Vagina (tissue), 2 donors: Measurements from ENCODE around the gene NTM. TPM values are rescaled to one million over a fixed set of nuclear protein-coding genes. Genes with fewer than 3 reads are reported as not detected.

Experiments
- DNase-seq, 2 donors: peaks; one replicate each; pipeline ENCODE4 v3.0.0-alpha.2; 2017; ENCODE audit errors: extremely low spot score in 2 of 2
- H3K27ac ChIP-seq: fragments of 200-600 bp; sonication (generic); one replicate; pipeline ENCODE4 v1.5.1; 2019
- H3K27me3 ChIP-seq: fragments of 200-600 bp; sonication (generic); one replicate; pipeline ENCODE4 v1.5.1; 2019
- H3K36me3 ChIP-seq, 2 donors: fragments of 200-600 bp; sonication (generic); one replicate each; pipeline ENCODE4 v1.5.1; 2017 to 2019
- H3K4me1 ChIP-seq: fragments of 200-600 bp; sonication (generic); one replicate; pipeline ENCODE4 v1.5.1; 2019
- H3K4me3 ChIP-seq, 2 donors: fragments of 200-600 bp; sonication (generic); 1 replicate in 1 of 2; 2 replicates in 1 of 2; pipeline ENCODE4 v1.5.1; 2016 to 2019
- H3K9me3 ChIP-seq: fragments of 200-600 bp; sonication (generic); one replicate; pipeline ENCODE4 v1.5.1; 2019
- POLR2A ChIP-seq, 2 donors: fragments of 450-650 bp; IDR thresholded peaks; one replicate each; pipeline ENCODE4 v1.6.1; 2017; ENCODE audit warnings: antibody characterized with exemption in 2 of 2, mild to moderate bottlenecking in 2 of 2, moderate library complexity in 2 of 2
- POLR2AphosphoS5 ChIP-seq, 2 donors: sonication (generic); formaldehyde crosslinking; IDR thresholded peaks; one replicate each; pipeline ENCODE4 v1.9.0; 2017; ENCODE audit warnings: antibody characterized with exemption in 2 of 2, mild to moderate bottlenecking in 2 of 2, low read depth in 1 of 2; ENCODE audit not compliant: insufficient read depth in 1 of 2
- intact Hi-C: fragments of 100-400 bp; cut with DNase I; formaldehyde crosslinking; loops from one replicate; pipeline ENCODE4 v1.15.1; 2023
- total RNA-seq: library from RNA; depleted of rRNA; stranded (reverse); fragments of >200 nt; gene quantifications from one replicate; pipeline ENCODE4 v1.2.3, GENCODE V29; 2016
- TF ChIP-seq, protein P1 (sequence below), 3 experiments: fragments of 450-650 bp in 2 of 3; fragments of 200-600 bp in 1 of 3; sonication (generic) in 1 of 3; IDR thresholded peaks; one replicate each; pipeline ENCODE4 v1.5.1; 2017 to 2019; ENCODE audit warnings: antibody characterized with exemption in 3 of 3, mild to moderate bottlenecking in 2 of 3, moderate library complexity in 2 of 3

NTM gene
- total RNA-seq, 1 donor from 2014 or later = 4.2 TPM

DNA sequence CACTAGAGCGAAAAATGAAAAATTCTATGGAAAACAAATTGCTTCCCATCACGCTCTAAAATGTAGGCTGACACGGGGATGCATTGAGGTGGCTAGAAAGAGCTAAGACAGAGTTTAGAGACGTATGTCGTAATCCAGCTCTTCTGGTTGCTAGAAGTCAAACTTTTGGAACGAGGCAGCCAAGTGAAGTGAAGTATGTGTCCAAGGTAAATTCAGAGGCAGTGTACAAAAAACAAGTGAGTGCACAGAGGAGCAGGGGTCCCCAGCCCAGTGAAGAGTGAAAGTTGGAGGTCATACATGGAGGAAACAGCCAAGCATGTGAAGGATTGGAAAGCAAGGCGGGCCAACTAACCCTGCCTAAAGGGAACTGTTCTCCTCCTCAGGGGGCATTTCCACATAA lies 528.5 kb downstream of the NTM start:
- Histone ChIP-seq H3K9me3 (no peaks in the 10 kb centered on the region), H3K27ac (no peak overlapping the region), H3K4me3 (no peak overlapping the region), H3K4me1 (no peaks in the 10 kb centered on the region), H3K36me3 (no peaks in the 10 kb centered on the region), H3K27me3 (no peaks in the 10 kb centered on the region)
- intact Hi-C loops = no loop called here
- TF ChIP-seq POLR2AphosphoS5 (IDR thresholded peaks at IDR 0.05; ENCODE audit: insufficient read depth in 1 of 2, low read depth in 1 of 2) (no peak), POLR2A (IDR thresholded peaks at IDR 0.05) (no peak)
- TF ChIP-seq, protein P1, sequence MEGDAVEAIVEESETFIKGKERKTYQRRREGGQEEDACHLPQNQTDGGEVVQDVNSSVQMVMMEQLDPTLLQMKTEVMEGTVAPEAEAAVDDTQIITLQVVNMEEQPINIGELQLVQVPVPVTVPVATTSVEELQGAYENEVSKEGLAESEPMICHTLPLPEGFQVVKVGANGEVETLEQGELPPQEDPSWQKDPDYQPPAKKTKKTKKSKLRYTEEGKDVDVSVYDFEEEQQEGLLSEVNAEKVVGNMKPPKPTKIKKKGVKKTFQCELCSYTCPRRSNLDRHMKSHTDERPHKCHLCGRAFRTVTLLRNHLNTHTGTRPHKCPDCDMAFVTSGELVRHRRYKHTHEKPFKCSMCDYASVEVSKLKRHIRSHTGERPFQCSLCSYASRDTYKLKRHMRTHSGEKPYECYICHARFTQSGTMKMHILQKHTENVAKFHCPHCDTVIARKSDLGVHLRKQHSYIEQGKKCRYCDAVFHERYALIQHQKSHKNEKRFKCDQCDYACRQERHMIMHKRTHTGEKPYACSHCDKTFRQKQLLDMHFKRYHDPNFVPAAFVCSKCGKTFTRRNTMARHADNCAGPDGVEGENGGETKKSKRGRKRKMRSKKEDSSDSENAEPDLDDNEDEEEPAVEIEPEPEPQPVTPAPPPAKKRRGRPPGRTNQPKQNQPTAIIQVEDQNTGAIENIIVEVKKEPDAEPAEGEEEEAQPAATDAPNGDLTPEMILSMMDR (IDR thresholded peaks at IDR 0.05) = no peak
- no peak for DNase-seq

DNA sequence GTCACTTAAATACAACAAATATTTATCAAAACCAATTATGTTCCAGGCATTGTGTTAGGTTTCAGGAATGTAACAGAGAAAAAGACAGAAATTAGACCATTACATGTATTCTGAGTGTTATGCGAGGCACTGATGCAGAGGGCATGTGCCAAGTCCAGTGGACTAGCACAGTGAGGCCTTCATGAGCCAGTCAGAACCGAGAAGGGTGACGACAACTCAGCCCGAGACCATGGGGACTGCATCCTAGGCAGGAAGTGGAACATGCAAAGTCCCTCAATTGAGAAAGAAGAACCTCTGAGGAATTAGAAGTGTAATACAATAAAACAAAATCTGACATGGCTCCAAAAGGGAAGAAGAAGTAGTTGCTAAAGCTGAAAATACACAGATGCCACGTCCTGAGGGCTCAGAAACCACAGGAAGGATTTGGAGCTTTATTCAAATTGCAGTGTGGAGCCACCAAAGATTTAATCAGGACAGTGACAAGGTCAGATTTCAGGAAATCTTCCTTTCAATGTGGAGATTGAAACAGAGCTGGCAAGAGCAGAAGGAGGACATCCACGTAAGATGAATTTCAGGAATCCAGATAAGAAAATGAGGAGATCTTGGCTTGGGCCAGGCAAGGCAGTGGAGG lies 529.6 kb downstream of the NTM start:
- no peak for DNase-seq
- Histone ChIP-seq H3K36me3 (no peaks in the 10 kb centered on the region), H3K27ac (no peak overlapping the region)

DNA sequence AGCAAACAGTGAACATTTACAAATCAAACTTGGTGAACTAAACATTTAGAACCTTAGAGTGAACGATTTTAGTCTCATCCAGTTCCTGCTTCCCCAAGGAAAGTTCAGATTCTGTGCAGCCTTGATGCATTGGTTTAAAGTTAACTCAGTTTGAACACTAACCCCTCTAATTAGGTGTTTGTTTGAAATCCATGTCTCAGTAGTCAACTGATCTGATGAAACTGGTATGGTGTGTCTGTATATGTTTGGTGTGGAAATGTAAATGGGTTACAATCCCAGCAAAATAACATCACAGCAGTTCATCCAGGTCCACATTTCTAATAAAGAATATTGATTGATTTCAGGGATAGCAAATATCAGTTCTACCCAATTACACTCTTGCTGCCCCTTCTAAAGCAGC lies 532.0 kb downstream of the NTM start:
- Histone ChIP-seq H3K27me3 (no peaks in the 10 kb centered on the region), H3K27ac (no peak overlapping the region), H3K9me3 (no peaks in the 10 kb centered on the region), H3K4me3 (no peak overlapping the region), H3K36me3 (no peaks in the 10 kb centered on the region), H3K4me1 (no peaks in the 10 kb centered on the region)
- no peak for DNase-seq
- intact Hi-C loops = no loop called here
- TF ChIP-seq, protein P1 (IDR thresholded peaks at IDR 0.05) = no peak
- TF ChIP-seq POLR2A (IDR thresholded peaks at IDR 0.05) (no peak), POLR2AphosphoS5 (IDR thresholded peaks at IDR 0.05; ENCODE audit: insufficient read depth in 1 of 2, low read depth in 1 of 2) (no peak)

More for the DNA sequence above, 529.6 kb downstream of the NTM start:
- H3K27me3 ChIP-seq = no peaks in the 10 kb centered on the region
- no peaks in the 10 kb centered on the region for H3K9me3 ChIP-seq
- TF ChIP-seq POLR2AphosphoS5 (IDR thresholded peaks at IDR 0.05; ENCODE audit: insufficient read depth in 1 of 2, low read depth in 1 of 2) (no peak), POLR2A (IDR thresholded peaks at IDR 0.05) (no peak)
- TF ChIP-seq, protein P1 (IDR thresholded peaks at IDR 0.05) = no peak
- no peak overlapping the region for H3K4me3 ChIP-seq
- intact Hi-C loops = no loop called here
- no peaks in the 10 kb centered on the region for H3K4me1 ChIP-seq

DNA sequence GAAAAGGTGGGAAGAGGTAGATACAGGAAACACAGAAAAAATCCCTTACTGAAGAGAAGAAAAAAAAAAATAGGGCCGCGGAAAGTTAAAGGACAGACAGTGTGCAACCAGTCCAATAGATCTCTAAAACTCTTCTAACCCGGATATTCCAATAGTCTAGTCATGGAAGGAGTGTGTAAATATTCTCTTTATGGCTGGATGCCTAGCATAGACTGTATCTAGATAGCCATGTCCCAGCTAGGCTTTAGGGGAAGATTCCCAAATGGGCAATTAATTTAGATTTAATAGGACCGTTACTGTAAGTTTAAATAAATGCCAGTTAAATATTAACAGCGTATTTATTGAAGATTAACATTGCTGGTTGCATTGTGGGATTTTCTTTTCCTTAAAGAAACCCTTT lies 532.7 kb downstream of the NTM start:
- intact Hi-C loops = no loop called here
- Histone ChIP-seq H3K9me3 (no peaks in the 10 kb centered on the region), H3K36me3 (no peaks in the 10 kb centered on the region), H3K4me1 (no peaks in the 10 kb centered on the region), H3K4me3 (no peak overlapping the region), H3K27me3 (no peaks in the 10 kb centered on the region), H3K27ac (no peak overlapping the region)
- DNase-seq = no peak
- TF ChIP-seq POLR2A (IDR thresholded peaks at IDR 0.05) = no peak
- TF ChIP-seq, protein P1 (IDR thresholded peaks at IDR 0.05) = no peak

DNA sequence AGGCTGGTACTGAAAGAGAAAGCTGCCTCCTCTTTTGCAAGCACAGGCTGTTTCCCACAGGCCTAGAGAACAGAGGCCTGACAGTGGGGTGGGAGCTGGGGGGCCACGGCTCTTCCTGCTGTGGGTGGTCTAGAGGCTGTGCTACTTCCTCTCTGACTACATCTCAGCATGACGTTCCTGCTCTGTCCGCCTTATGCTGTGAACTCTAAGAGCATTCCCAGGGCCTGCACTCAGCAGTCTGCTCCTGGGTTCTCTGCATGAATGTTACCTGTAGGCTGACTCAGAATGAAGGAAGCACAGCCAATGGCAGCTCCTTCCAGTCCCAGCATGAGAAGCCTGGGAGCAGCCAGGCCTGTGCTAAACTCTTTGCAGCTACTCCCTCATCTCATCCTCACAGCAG lies 534.3 kb downstream of the NTM start:
- no peaks in the 10 kb centered on the region for H3K36me3 ChIP-seq
- no peaks in the 10 kb centered on the region for H3K27me3 ChIP-seq
- no peak overlapping the region for H3K27ac ChIP-seq
- H3K4me1 ChIP-seq = no peaks in the 10 kb centered on the region
- H3K4me3 ChIP-seq = no peak overlapping the region
- intact Hi-C loops = no loop called here
- no peaks in the 10 kb centered on the region for H3K9me3 ChIP-seq
- DNase-seq = no peak
- no peak for TF ChIP-seq POLR2AphosphoS5 (IDR thresholded peaks at IDR 0.05; ENCODE audit: insufficient read depth in 1 of 2, low read depth in 1 of 2)
